ENCODE measurements around the gene DELE1.

Gene DELE1

GRCh38 chr5:141929398-141930058 lies 5.9 kb downstream of the DELE1 start:
- no peak for DNase-seq

DNA sequence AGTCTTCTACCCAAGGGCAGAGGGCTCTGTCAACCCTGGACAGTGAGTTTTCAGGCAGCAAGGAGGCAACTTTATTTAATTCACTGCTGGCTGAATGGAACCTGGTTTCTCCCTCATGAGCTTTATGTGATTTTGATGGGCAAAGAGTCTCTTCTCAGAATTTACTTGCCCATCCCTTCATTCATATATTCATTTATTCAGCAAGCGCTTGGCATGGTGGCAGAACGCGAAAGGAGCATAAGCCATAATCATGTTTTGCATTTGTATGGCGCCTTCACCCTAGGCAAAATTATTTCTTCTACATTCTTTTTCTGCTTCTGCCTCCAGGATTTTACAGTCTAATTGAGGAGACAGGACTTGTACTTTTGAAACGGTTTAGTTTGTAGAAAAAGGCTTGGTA lies 8.0 kb downstream of the DELE1 start:
- no peak for DNase-seq

DNA sequence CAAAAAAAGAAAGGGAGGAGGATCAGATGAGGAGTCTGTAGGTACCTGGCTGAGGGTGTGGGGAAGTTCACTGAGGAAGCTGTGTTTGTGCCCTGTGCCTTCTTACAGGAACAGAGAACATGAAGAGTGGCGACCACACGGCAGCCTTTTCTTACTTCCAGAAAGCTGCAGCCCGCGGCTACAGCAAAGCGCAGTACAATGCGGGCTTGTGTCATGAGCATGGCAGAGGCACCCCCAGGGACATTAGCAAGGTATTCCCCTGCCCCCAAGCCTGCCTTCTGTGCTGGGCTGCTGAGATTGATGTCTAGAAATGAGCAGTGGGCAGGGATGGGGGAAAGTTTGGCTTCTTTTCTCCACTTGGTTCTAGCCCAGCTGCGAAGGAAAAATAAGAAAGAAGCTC lies 9.5 kb downstream of the DELE1 start:
- no peak for DNase-seq

GRCh38 chr5:141934099-141934844 lies 10.6 kb downstream of the DELE1 start:
- peak; percentile 76 for DNase-seq

DNA sequence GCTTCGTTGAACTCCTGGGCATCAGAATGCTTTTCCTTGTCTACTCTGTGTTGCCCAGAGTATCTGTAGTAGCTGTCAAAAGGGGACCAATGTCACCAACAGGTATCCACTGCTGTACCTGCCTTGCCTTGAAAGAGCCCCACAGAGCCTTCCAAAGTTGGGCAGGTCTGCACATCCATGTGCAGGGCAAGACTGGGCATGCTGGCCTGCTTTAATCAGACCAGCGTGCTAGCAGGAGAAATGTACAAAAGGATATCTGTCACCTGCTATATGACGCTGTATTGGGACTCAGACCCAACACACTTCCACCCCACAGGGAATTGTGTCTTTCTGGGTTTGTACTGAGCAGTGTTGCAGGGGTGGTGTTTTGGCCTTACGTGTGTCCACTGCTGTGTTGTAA lies 11.9 kb downstream of the DELE1 start:
- peak; percentile 63 for DNase-seq

- no peak for DNase-seq
Measured at GRCh38 chr5:141940695-141941271, 17.1 kb downstream of the DELE1 start.

GRCh38 chr5:141941307-141941706 lies 17.6 kb downstream of the DELE1 start:
- DNase-seq: no peak

GRCh38 chr5:141941779-141942178 lies 18.1 kb downstream of the DELE1 start:
- DNase-seq: no peak

DNA sequence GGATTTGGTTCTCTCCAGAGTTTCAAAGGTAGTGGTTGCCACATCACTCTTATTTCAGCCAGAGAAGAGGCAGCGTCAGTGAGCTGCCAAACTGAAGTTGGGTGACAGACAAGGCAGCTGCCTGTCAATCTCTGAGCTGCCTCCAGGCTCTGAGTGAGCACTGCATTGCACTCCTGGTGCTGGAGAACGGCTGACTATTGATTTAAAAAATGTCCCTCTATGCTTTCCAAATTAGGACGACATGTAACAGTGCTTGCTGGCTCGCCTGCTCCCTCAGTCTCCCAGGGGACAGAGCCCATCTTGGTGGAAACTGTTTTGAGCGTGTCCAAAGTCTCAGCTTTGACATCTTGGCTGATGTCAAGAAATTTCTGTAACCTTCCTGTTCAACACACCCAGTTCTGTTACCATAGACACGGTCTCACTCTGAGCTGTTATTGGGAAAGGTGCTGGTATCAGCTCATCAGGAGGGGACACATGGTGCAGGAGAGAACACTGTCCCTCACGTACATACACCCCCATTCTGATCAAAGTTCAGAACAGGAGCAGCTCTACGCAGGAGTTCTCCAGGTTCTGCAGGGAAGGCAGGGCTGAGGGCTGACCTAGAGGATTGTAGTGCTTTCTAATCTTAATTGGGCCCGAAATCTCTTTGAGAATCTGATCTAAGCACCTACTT lies 18.6 kb downstream of the DELE1 start:
- no peak for DNase-seq

- no peak for DNase-seq
Measured at GRCh38 chr5:141944076-141944475, 20.4 kb downstream of the DELE1 start.

DNA sequence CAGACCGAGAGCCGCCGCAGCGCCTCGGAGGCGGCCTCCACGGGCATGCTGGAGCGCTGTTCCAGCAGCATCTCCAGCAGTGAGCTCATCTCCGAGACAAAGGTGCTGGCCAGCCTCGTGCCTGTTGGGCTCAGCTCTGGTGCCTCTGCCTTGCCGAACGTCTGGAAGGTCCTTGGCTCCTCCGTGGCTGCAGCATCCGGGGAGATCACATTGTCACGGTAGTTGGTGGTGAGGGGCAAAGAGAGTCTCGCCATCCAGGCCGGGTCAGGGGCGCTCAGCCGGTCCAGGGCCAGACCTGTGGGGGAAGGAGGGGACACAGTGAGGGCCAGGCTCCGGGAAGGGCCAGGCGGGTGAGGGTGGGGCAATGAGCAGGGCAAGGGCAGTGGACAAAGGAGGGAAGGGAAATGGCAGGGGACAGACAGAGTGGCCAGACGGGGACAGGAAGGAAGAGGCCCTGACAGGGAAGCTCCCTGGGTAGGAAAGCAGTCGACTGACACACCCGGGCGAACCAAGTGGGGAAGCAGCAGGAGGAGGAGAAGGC lies 21.9 kb downstream of the DELE1 start:
- no peak for DNase-seq

DNA sequence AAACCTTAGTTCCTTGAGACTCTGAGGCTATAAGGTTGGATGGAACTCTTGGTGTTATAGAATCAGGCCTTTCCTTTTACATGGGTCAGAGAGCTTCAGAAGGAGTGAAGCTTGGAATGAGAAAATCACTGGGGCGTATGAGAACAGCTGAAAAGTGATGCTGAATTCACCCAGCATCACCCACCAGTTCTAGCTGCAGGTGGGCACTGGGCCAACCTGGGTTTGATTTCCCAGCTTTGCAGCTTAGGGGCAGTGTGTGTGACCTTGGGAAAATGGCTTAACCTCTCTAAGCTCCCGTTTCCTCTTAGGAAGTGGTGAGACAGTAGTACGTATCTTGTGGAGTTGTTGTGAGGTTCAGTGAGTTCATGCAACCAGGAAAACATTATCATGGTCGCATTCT lies 23.6 kb downstream of the DELE1 start:
- DNase-seq: no peak

- DNase-seq: no peak
Measured at GRCh38 chr5:141948812-141949211, 25.1 kb downstream of the DELE1 start.

- no peak for DNase-seq
Measured at GRCh38 chr5:141949511-141949910, 25.8 kb downstream of the DELE1 start.

- DNase-seq: no peak
Measured at GRCh38 chr5:141950207-141951005, 26.7 kb downstream of the DELE1 start.

DNA sequence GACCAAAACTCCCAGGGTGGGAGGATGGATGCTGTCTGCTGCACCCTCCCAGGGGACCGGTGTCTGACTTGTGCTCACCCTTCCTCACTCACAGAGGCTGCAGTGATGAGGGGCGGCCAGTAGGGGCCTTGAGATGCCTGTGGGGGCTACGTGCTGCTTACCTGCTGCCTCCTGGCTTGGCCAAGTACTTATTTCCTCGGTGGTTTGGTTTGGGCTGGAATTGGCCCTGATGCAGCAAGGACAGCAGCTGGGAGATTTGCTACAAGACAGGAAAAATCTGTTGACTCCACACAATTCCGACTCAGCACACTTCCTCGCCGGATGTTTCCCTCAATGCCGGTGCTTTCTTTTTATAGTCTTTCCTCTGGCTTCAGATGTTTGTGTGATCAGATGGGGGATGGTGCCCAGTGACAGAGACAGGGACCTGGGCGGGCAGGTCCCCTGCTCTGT lies 27.7 kb downstream of the DELE1 start:
- no peak for DNase-seq

DNA sequence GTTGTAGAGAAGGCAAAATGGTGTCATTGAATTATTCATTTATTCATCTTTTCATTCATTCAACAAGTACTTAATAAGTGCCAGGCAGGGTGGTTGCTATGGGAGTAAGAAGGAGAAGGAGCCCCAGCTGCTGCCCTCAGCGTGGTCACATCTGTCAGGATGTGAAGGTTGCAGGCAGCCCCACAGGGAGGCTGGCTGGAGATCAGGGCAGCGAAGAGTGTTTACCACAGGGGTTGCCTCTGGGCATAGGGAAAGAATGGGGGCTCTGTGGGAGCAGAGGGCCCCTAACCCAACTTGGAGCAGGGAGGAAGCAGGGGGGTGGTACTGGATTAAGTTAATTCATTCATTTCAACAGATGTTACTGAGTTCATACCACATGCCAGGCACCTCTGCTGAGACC lies 28.3 kb downstream of the DELE1 start:
- no peak for DNase-seq

DNA sequence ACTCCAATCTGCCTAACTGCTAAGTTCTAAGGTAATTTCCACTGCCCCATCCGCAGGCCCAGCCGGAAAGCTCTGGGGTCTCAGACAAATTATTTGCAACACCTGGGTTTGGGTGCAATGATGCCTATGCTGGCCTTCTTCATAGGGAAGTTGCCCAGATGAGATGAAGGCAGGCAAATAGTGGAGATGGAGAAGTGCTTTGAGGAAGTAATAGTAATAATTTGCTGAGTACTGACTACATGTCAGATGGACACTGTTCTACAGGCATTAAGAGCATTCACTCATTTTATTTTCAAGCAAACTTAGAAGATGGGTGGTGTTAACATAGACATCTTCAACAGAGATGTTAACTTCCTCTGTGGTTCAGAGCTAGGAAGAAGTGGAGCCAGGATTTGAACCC lies 30.5 kb downstream of the DELE1 start:
- DNase-seq: no peak

GRCh38 chr5:141957367-141957996 lies 33.8 kb downstream of the DELE1 start:
- peak; percentile 2 for DNase-seq

GRCh38 chr5:141958113-141958512 lies 34.4 kb downstream of the DELE1 start, which contains the start of gene PCDH12:
TSS of gene PCDH12 (minus strand) at chr5:141958202. CDS start at chr5:141957851, 351 bp downstream.
- no peak for DNase-seq

DNA sequence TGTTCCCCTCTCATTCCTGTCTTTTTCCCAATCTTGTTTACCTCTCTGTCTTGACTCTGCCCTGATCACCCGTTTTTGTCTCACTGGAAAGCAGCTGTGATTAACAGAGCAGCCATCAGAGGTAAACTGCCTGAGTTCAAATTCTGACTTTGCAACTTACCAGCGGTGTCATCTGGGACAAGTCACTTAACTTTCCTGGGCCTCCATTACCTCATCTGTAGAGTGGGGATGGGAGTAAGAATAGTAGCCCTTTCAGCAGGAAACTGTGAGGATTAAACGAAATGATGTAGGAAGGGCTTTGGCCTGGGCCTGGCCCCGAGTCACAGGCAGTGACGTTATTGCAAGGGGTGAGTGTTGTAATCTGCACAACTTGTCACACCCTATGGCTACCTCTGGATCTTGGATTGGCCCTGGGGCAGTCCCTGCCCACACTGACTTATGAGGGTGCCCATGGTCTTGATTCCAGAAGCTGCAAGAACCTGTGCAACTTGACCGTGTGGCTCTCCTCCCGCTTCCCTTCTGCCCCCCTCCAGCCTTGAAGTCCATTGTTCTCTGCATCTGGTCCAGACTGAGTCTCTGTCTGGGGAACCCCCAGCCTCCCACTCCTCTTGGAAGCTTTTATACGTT lies 35.0 kb downstream of the DELE1 start:
- no peak for DNase-seq
